DMS79 treated with DMSO at 0.1 percent for 48 hours (cell line): Measurements from ENCODE around the gene RASA3.

ENCODE experiments used
- DNase-seq: peaks from one replicate; lab custom pipeline; 2025; lab: John Stamatoyannopoulos, UW

Gene RASA3

GRCh38 chr13:114004420-114005205, 127.8 kb downstream of the RASA3 start:
- no peak for DNase-seq

- DNase-seq: no peak
These were observed 129.6 kb downstream of the RASA3 start for GRCh38 chr13:114002771-114003321.

- DNase-seq: no peak
These were observed 130.3 kb downstream of the RASA3 start for GRCh38 chr13:114002009-114002544.

- DNase-seq: no peak
These were observed 131.0 kb downstream of the RASA3 start for GRCh38 chr13:114001331-114002008.

- DNase-seq: no peak
These were observed 132.0 kb downstream of the RASA3 start for GRCh38 chr13:114000151-114001040.

- DNase-seq: no peak
These were observed 132.9 kb downstream of the RASA3 start for GRCh38 chr13:113999618-113999910.

- no peak for DNase-seq
These were observed 133.4 kb downstream of the RASA3 start for GRCh38 chr13:113998781-113999617.

GRCh38 chr13:113997845-113998751, 134.3 kb downstream of the RASA3 start:
- peak; percentile 39 for DNase-seq

GRCh38 chr13:113996912-113997745, 135.3 kb downstream of the RASA3 start:
- no peak for DNase-seq

GRCh38 chr13:113996081-113996911, 136.1 kb downstream of the RASA3 start:
- DNase-seq: no peak

- no peak for DNase-seq
These were observed 137.3 kb downstream of the RASA3 start for GRCh38 chr13:113995051-113995601.

GRCh38 chr13:113992276-113993005, 140.0 kb downstream of the RASA3 start:
- DNase-seq: no peak

- DNase-seq: no peak
These were observed 140.7 kb downstream of the RASA3 start for GRCh38 chr13:113991676-113992179.

GRCh38 chr13:113991191-113991669, 141.2 kb downstream of the RASA3 start:
- DNase-seq: peak; percentile 100

GRCh38 chr13:113990321-113990837, 142.0 kb downstream of the RASA3 start:
- DNase-seq: no peak

- DNase-seq: no peak
These were observed 142.7 kb downstream of the RASA3 start for GRCh38 chr13:113989585-113990300.
